Liver (tissue), 10 donors: ENCODE measurements around the gene ACLY. TPM values are rescaled to one million over a fixed set of nuclear protein-coding genes. Genes with fewer than 3 reads are reported as not detected.

Source experiments
- DNase-seq: peaks from one replicate; pipeline ENCODE4 v3.0.0-alpha.2; 2017; ENCODE audit warnings: low spot score
- H3K27ac ChIP-seq, 2 donors: one replicate each; pipeline ENCODE4 v1.7.0; 2013; ENCODE audit warnings: inconsistent platforms in 2 of 2, low read length in 2 of 2, control low read depth in 1 of 2, low read depth in 1 of 2, mild to moderate bottlenecking in 1 of 2
- H3K27me3 ChIP-seq, 4 donors: one replicate each; pipeline versions ENCODE4 v1.6.1 to v1.7.0; 2013; ENCODE audit warnings: low read length in 3 of 4, inconsistent platforms in 1 of 4, mild to moderate bottlenecking in 1 of 4, moderate library complexity in 1 of 4; ENCODE audit not compliant: control insufficient read depth in 4 of 4, insufficient read depth in 4 of 4
- H3K36me3 ChIP-seq, 4 donors: one replicate each; pipeline versions ENCODE4 v1.6.1 to v1.7.0; 2013; ENCODE audit warnings: low read length in 3 of 4, mild to moderate bottlenecking in 3 of 4, low read depth in 1 of 4, moderate library complexity in 1 of 4; ENCODE audit not compliant: control insufficient read depth in 4 of 4, insufficient read depth in 3 of 4
- H3K4me1 ChIP-seq, 4 donors: one replicate each; pipeline versions ENCODE4 v1.6.1 to v1.7.0; 2013; ENCODE audit warnings: low read length in 3 of 4, mild to moderate bottlenecking in 3 of 4, moderate library complexity in 1 of 4; ENCODE audit not compliant: control insufficient read depth in 4 of 4, insufficient read depth in 4 of 4
- H3K4me3 ChIP-seq, 3 donors: one replicate each; pipeline versions ENCODE4 v1.6.1 to v1.7.0; 2013; ENCODE audit warnings: low read length in 3 of 3, control low read depth in 1 of 3, low read depth in 1 of 3, mild to moderate bottlenecking in 1 of 3
- H3K9ac ChIP-seq, 2 donors: one replicate each; pipeline ENCODE4 v1.7.0; 2013; ENCODE audit warnings: low read length in 2 of 2, mild to moderate bottlenecking in 2 of 2, moderate library complexity in 2 of 2, control low read depth in 1 of 2, low read depth in 1 of 2
- H3K9me3 ChIP-seq, 4 donors: one replicate each; pipeline versions ENCODE4 v1.6.1 to v1.7.0; 2013; ENCODE audit warnings: low read length in 3 of 4; ENCODE audit not compliant: control insufficient read depth in 4 of 4
- EGR1 ChIP-seq, 2 donors: IDR thresholded peaks; 2 replicates each; pipeline ENCODE4 v1.6.1; 2016 to 2018; ENCODE audit warnings: antibody characterized with exemption in 2 of 2, low read depth in 2 of 2
- FOXA1 ChIP-seq: IDR thresholded peaks from 2 replicates; pipeline ENCODE4 v1.6.1; 2016; ENCODE audit warnings: antibody characterized with exemption
- GABPA ChIP-seq, 2 donors: IDR thresholded peaks in 1 of 2; conservative IDR thresholded peaks in 1 of 2; 2 replicates each; pipeline ENCODE4 v1.6.1; 2016; ENCODE audit warnings: antibody characterized with exemption in 2 of 2, mild to moderate bottlenecking in 1 of 2, moderate library complexity in 1 of 2
- HNF4G ChIP-seq: IDR thresholded peaks from 2 replicates; pipeline ENCODE4 v1.6.1; 2016; ENCODE audit warnings: antibody characterized with exemption
- JUND ChIP-seq, 2 donors: IDR thresholded peaks; 2 replicates each; pipeline ENCODE4 v1.6.1; 2016; ENCODE audit warnings: antibody characterized with exemption in 2 of 2
- NR2F2 ChIP-seq: IDR thresholded peaks from 2 replicates; pipeline ENCODE4 v1.6.1; 2016; ENCODE audit warnings: antibody characterized with exemption
- RAD21 ChIP-seq, 2 donors: IDR thresholded peaks; 2 replicates each; pipeline ENCODE4 v1.6.1; 2016; ENCODE audit warnings: antibody characterized with exemption in 2 of 2, mild to moderate bottlenecking in 2 of 2
- SP1 ChIP-seq: IDR thresholded peaks from 2 replicates; pipeline ENCODE4 v1.6.1; 2018; ENCODE audit warnings: antibody characterized with exemption, mild to moderate bottlenecking
- TAF1 ChIP-seq: conservative IDR thresholded peaks from 2 replicates; pipeline ENCODE4 v1.6.1; 2016; ENCODE audit warnings: antibody characterized with exemption, mild to moderate bottlenecking
- YY1 ChIP-seq: IDR thresholded peaks from 2 replicates; pipeline ENCODE4 v1.6.1; 2016; ENCODE audit warnings: antibody characterized with exemption, mild to moderate bottlenecking
- WGBS: extraction: QIAGEN DNeasy Blood & Tissue Kit; methylation state at CpG from one replicate; pipeline ENCODE4 v1.1.7; 2013; 5-methylcytosine and 5-hydroxymethylcytosine counted together
- polyA plus RNA-seq, 2 donors: library from polyadenylated mRNA; stranded (reverse) in 1 of 2; unstranded in 1 of 2; fragments of 200-250 nt in 1 of 2; fragments of >200 nt in 1 of 2; fragmentation: Nextera tagmentation in 1 of 2; extraction: Ambion mirVana in 1 of 2; gene quantifications; one replicate each; pipeline versions ENCODE4 v1.2.1 to v1.2.3, GENCODE V29; 2013 to 2015
- small RNA-seq: library from RNA; depleted of rRNA; stranded (forward); fragments of <200 nt; gene quantifications from one replicate; pipeline ENCODE3, GENCODE V24; 2014
- total RNA-seq, 2 donors: library from RNA; depleted of rRNA; stranded (reverse); fragments of >200 nt; gene quantifications; one replicate each; pipeline ENCODE4 v1.2.3, GENCODE V29; 2014
- TF ChIP-seq, protein P1 (sequence below): IDR thresholded peaks from 2 replicates; pipeline ENCODE4 v1.6.1; 2016; ENCODE audit warnings: antibody characterized with exemption
- TF ChIP-seq, protein P2 (sequence below): IDR thresholded peaks from 2 replicates; pipeline ENCODE4 v1.6.1; 2016; ENCODE audit warnings: antibody characterized with exemption
- TF ChIP-seq, protein P3 (sequence below): fragments of 150-350 bp; IDR thresholded peaks from 2 replicates; pipeline ENCODE4 v1.5.1; 2017; ENCODE audit warnings: improper control_type of control experiment, low read depth, low read length; ENCODE audit not compliant: missing input control
- TF ChIP-seq, protein P4 (sequence below): IDR thresholded peaks from 2 replicates; pipeline ENCODE4 v1.6.1; 2016; ENCODE audit warnings: antibody characterized with exemption, mild to moderate bottlenecking
- donor health status: healthy.
- donor health status: healthy.
- donor health status: healthy.
- donor health status: healthy.
- donor health status: healthy.

Gene ACLY
- total and polyA plus RNA-seq, 4 donors: 12.1 to 133 (median 37.1) TPM

DNA sequence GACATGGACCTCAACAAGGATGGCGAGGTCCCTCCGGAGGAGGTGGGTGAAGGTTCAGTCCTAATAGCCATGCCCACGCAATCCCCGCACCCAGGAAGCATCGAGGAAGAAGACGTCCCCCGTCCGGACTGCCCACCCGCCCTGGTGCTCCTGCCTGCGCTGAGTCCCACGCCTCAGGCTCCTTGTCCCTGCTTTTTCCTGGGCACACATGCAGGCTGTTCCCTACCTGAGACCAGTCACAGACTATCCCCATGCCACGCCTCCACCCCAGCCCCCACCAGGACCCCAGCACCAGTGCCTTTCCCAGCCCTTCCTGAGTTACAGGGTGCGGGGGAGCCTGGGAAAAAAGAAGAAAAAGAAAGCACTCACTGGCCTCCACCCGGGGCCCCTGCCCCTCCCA is 97.0 kb downstream of the ACLY start:
- H3K4me1 ChIP-seq: no peaks in the 10 kb centered on the region

DNA sequence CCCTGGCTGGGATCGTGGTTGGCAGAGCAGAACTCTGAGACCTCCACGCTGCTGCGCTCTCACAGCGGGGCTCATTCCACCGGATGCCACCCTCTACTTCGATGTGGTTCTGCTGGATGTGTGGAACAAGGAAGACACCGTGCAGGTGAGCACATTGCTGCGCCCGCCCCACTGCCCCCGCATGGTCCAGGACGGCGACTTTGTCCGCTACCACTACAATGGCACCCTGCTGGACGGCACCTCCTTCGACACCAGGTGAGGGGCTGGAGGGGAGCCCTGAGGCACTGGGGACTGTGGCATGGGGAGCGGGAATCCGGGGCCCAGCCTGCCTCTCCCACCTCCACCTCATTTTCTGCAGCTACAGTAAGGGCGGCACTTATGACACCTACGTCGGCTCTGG is 100.7 kb downstream of the ACLY start:
- Histone ChIP-seq H3K36me3 (no peaks in the 10 kb centered on the region), H3K27ac (no peak overlapping the region), H3K9ac (no peak overlapping the region), H3K4me1 (no peaks in the 10 kb centered on the region), H3K9me3 (no peaks in the 10 kb centered on the region), H3K4me3 (no peak overlapping the region), H3K27me3 (no peaks in the 10 kb centered on the region)
- no peak for DNase-seq
- TF ChIP-seq FOXA1 (no peak), EGR1 (IDR thresholded peaks at IDR 0.05; ENCODE audit: low read depth in 2 of 2) (no peak), JUND (IDR thresholded peaks at IDR 0.05) (no peak), NR2F2 (no peak), RAD21 (IDR thresholded peaks at IDR 0.05) (no peak), YY1 (no peak), TAF1 (no peak), GABPA (IDR thresholded peaks at IDR 0.05 in 1 of 2, conservative IDR thresholded peaks at IDR 0.05 in 1 of 2) (no peak), SP1 (no peak), HNF4G (no peak)
- TF ChIP-seq, protein P1, sequence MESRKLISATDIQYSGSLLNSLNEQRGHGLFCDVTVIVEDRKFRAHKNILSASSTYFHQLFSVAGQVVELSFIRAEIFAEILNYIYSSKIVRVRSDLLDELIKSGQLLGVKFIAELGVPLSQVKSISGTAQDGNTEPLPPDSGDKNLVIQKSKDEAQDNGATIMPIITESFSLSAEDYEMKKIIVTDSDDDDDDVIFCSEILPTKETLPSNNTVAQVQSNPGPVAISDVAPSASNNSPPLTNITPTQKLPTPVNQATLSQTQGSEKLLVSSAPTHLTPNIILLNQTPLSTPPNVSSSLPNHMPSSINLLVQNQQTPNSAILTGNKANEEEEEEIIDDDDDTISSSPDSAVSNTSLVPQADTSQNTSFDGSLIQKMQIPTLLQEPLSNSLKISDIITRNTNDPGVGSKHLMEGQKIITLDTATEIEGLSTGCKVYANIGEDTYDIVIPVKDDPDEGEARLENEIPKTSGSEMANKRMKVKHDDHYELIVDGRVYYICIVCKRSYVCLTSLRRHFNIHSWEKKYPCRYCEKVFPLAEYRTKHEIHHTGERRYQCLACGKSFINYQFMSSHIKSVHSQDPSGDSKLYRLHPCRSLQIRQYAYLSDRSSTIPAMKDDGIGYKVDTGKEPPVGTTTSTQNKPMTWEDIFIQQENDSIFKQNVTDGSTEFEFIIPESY: no peak
- TF ChIP-seq, protein P2, sequence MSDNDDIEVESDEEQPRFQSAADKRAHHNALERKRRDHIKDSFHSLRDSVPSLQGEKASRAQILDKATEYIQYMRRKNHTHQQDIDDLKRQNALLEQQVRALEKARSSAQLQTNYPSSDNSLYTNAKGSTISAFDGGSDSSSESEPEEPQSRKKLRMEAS: no peak
- TF ChIP-seq, protein P3, sequence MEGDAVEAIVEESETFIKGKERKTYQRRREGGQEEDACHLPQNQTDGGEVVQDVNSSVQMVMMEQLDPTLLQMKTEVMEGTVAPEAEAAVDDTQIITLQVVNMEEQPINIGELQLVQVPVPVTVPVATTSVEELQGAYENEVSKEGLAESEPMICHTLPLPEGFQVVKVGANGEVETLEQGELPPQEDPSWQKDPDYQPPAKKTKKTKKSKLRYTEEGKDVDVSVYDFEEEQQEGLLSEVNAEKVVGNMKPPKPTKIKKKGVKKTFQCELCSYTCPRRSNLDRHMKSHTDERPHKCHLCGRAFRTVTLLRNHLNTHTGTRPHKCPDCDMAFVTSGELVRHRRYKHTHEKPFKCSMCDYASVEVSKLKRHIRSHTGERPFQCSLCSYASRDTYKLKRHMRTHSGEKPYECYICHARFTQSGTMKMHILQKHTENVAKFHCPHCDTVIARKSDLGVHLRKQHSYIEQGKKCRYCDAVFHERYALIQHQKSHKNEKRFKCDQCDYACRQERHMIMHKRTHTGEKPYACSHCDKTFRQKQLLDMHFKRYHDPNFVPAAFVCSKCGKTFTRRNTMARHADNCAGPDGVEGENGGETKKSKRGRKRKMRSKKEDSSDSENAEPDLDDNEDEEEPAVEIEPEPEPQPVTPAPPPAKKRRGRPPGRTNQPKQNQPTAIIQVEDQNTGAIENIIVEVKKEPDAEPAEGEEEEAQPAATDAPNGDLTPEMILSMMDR: no peak
- TF ChIP-seq, protein P4, sequence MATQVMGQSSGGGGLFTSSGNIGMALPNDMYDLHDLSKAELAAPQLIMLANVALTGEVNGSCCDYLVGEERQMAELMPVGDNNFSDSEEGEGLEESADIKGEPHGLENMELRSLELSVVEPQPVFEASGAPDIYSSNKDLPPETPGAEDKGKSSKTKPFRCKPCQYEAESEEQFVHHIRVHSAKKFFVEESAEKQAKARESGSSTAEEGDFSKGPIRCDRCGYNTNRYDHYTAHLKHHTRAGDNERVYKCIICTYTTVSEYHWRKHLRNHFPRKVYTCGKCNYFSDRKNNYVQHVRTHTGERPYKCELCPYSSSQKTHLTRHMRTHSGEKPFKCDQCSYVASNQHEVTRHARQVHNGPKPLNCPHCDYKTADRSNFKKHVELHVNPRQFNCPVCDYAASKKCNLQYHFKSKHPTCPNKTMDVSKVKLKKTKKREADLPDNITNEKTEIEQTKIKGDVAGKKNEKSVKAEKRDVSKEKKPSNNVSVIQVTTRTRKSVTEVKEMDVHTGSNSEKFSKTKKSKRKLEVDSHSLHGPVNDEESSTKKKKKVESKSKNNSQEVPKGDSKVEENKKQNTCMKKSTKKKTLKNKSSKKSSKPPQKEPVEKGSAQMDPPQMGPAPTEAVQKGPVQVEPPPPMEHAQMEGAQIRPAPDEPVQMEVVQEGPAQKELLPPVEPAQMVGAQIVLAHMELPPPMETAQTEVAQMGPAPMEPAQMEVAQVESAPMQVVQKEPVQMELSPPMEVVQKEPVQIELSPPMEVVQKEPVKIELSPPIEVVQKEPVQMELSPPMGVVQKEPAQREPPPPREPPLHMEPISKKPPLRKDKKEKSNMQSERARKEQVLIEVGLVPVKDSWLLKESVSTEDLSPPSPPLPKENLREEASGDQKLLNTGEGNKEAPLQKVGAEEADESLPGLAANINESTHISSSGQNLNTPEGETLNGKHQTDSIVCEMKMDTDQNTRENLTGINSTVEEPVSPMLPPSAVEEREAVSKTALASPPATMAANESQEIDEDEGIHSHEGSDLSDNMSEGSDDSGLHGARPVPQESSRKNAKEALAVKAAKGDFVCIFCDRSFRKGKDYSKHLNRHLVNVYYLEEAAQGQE: no peak
- 97% methylated on average over 20 of the region's 20 CpGs for WGBS

More for the DNA sequence above, 97.0 kb downstream of the ACLY start:
- no peaks in the 10 kb centered on the region for H3K27me3 ChIP-seq
- no peak for DNase-seq
- no peaks in the 10 kb centered on the region for H3K9me3 ChIP-seq
- peaks cover 0 to 9% (median 3%) of the 10 kb centered on the region in 4 donors for H3K36me3 ChIP-seq
- WGBS: 88% methylated on average over 14 of the region's 14 CpGs
- no peak overlapping the region for H3K27ac ChIP-seq
- H3K4me3 ChIP-seq: no peak overlapping the region
- H3K9ac ChIP-seq: no peak overlapping the region
- TF ChIP-seq, protein P2: no peak
- TF ChIP-seq JUND (IDR thresholded peaks at IDR 0.05): no peak
- TF ChIP-seq GABPA (IDR thresholded peaks at IDR 0.05 in 1 of 2, conservative IDR thresholded peaks at IDR 0.05 in 1 of 2): no peak

Small RNA genes within 50 kb of the gene (small RNA-seq; reads per million reads assigned to genes)
- not detected for gene AC125257.2

Other genes with a start within 250 kb of the ACLY start
- gene EIF1, start 230.1 kb downstream of the ACLY start, total RNA-seq: 10 to 100 TPM; 56.5 to 61.0 TPM
- gene EIF1, start 230.1 kb downstream of the ACLY start, polyA plus RNA-seq: 100 to 1,000 TPM; 258 to 755 TPM
- gene GAST, start 206.6 kb downstream of the ACLY start, total RNA-seq: not detected
- gene GAST, start 206.6 kb downstream of the ACLY start, polyA plus RNA-seq: not detected
- under 1 TPM; under 0.01 to 0.05 TPM for gene HAP1, start 184.3 kb downstream of the ACLY start, total RNA-seq
- gene HAP1, start 184.3 kb downstream of the ACLY start, polyA plus RNA-seq: under 1 TPM; 0.02 to 0.04 TPM
- gene JUP, start 132.2 kb downstream of the ACLY start, total RNA-seq: 10 to 100 TPM; 40.7 to 56.0 TPM
- 10 to 100 TPM; 39.1 to 47.7 TPM for gene JUP, start 132.2 kb downstream of the ACLY start, polyA plus RNA-seq
- 1 to 10 TPM; 2.6 to 5.6 TPM for gene P3H4, start 107.0 kb downstream of the ACLY start, total RNA-seq
- 1 to 10 TPM; 1.7 to 2.0 TPM for gene P3H4, start 107.0 kb downstream of the ACLY start, polyA plus RNA-seq
- 10 to 100 TPM in 1 of 2 donors, 1 to 10 TPM in 1; 6.2 to 17.6 TPM for gene FKBP10, start 105.9 kb downstream of the ACLY start, total RNA-seq
- 1 to 10 TPM in 1 of 2 donors, under 1 TPM in 1; 0.71 to 5.0 TPM for gene FKBP10, start 105.9 kb downstream of the ACLY start, polyA plus RNA-seq
- 10 to 100 TPM; 15.3 to 32.0 TPM for gene NT5C3B, start 82.7 kb downstream of the ACLY start, total RNA-seq
- 10 to 100 TPM; 25.1 to 28.8 TPM for gene NT5C3B, start 82.7 kb downstream of the ACLY start, polyA plus RNA-seq
- under 1 TPM in 1 of 2 donors, not detected in 1; 0.17 TPM for gene KLHL10, start 81.1 kb downstream of the ACLY start, total RNA-seq
- gene KLHL10, start 81.1 kb downstream of the ACLY start, polyA plus RNA-seq: under 1 TPM; 0.03 to 0.07 TPM
- 10 to 100 TPM; 11.9 to 12.6 TPM for gene KLHL11, start 53.5 kb downstream of the ACLY start, total RNA-seq
- gene KLHL11, start 53.5 kb downstream of the ACLY start, polyA plus RNA-seq: 1 to 10 TPM in 1 of 2 donors, under 1 TPM in 1; 0.68 to 2.4 TPM
- gene ODAD4, start 11.7 kb upstream of the ACLY start, total RNA-seq: 1 to 10 TPM in 1 of 2 donors, under 1 TPM in 1; 0.25 to 1.0 TPM
- gene ODAD4, start 11.7 kb upstream of the ACLY start, polyA plus RNA-seq: under 1 TPM; 0.07 to 0.21 TPM
- gene CNP, start 47.8 kb upstream of the ACLY start, total RNA-seq: 10 to 100 TPM; 25.3 to 29.6 TPM
- gene CNP, start 47.8 kb upstream of the ACLY start, polyA plus RNA-seq: 10 to 100 TPM; 30.7 to 38.3 TPM
- 10 to 100 TPM; 28.7 to 33.9 TPM for gene DNAJC7, start 98.5 kb upstream of the ACLY start, total RNA-seq
- 10 to 100 TPM; 29.4 to 31.8 TPM for gene DNAJC7, start 98.5 kb upstream of the ACLY start, polyA plus RNA-seq
- 10 to 100 TPM; 17.3 to 17.4 TPM for gene NKIRAS2, start 101.1 kb upstream of the ACLY start, total RNA-seq
- 10 to 100 TPM; 16.4 to 20.7 TPM for gene NKIRAS2, start 101.1 kb upstream of the ACLY start, polyA plus RNA-seq
- under 1 TPM; 0.14 to 0.17 TPM for gene C17orf113, start 131.7 kb upstream of the ACLY start, total RNA-seq
- under 1 TPM in 1 of 2 donors, not detected in 1; 0.12 TPM for gene C17orf113, start 131.7 kb upstream of the ACLY start, polyA plus RNA-seq
- under 1 TPM in 1 of 2 donors, not detected in 1; 0.19 TPM for gene ZNF385C, start 179.5 kb upstream of the ACLY start, total RNA-seq
- gene ZNF385C, start 179.5 kb upstream of the ACLY start, polyA plus RNA-seq: under 1 TPM; 0.03 to 0.06 TPM
- 10 to 100 TPM in 1 of 2 donors, 1 to 10 TPM in 1; 4.0 to 20.2 TPM for gene DHX58, start 193.8 kb upstream of the ACLY start, total RNA-seq
- 10 to 100 TPM in 1 of 2 donors, 1 to 10 TPM in 1; 4.3 to 21.9 TPM for gene DHX58, start 193.8 kb upstream of the ACLY start, polyA plus RNA-seq
- gene KAT2A, start 202.4 kb upstream of the ACLY start, total RNA-seq: 10 to 100 TPM in 1 of 2 donors, 1 to 10 TPM in 1; 5.1 to 14.4 TPM
- gene KAT2A, start 202.4 kb upstream of the ACLY start, polyA plus RNA-seq: 10 to 100 TPM in 1 of 2 donors, 1 to 10 TPM in 1; 7.4 to 11.7 TPM
- under 1 TPM; 0.17 to 0.42 TPM for gene HSPB9, start 203.9 kb upstream of the ACLY start, total RNA-seq
- 1 to 10 TPM in 1 of 2 donors, under 1 TPM in 1; 0.69 to 4.0 TPM for gene HSPB9, start 203.9 kb upstream of the ACLY start, polyA plus RNA-seq
- gene RAB5C, start 236.0 kb upstream of the ACLY start, total RNA-seq: 10 to 100 TPM; 53.7 to 60.0 TPM
- 100 to 1,000 TPM in 1 of 2 donors, 10 to 100 TPM in 1; 53.5 to 107 TPM for gene RAB5C, start 236.0 kb upstream of the ACLY start, polyA plus RNA-seq